Stomach (tissue), 9 donors: ENCODE results near the gene PSMD1. TPM values are rescaled to one million over a fixed set of nuclear protein-coding genes. Genes with fewer than 3 reads are reported as not detected.

Experiments
- DNase-seq, 2 donors: peaks; one replicate each; pipeline versions ENCODE4 v3.0.0 to v3.0.0-alpha.2; 2013 to 2019
- H3K27ac ChIP-seq, 5 donors: fragments of 200-600 bp in 4 of 5; sonication (generic) in 4 of 5; one replicate each; pipeline ENCODE4 v1.5.1; 2013 to 2019; ENCODE audit warnings: mild to moderate bottlenecking in 1 of 5, moderate library complexity in 1 of 5
- H3K27me3 ChIP-seq, 3 donors: fragments of 200-600 bp; sonication (generic); one replicate each; pipeline ENCODE4 v1.5.1; 2017 to 2019; ENCODE audit warnings: mixed run types in 1 of 3
- H3K36me3 ChIP-seq, 4 donors: fragments of 200-600 bp; sonication (generic); 1 replicate in 3 of 4; 2 replicates in 1 of 4; pipeline ENCODE4 v1.5.1; 2016 to 2019
- H3K4me1 ChIP-seq, 4 donors: fragments of 200-600 bp; sonication (generic); one replicate each; pipeline ENCODE4 v1.5.1; 2016 to 2019
- H3K4me3 ChIP-seq, 4 donors: fragments of 200-600 bp; sonication (generic) in 3 of 4; one replicate each; pipeline ENCODE4 v1.5.1; 2016 to 2019; ENCODE audit warnings: mild to moderate bottlenecking in 1 of 4
- H3K9me3 ChIP-seq, 4 donors: fragments of 200-600 bp; sonication (generic); one replicate each; pipeline ENCODE4 v1.5.1; 2016 to 2019
- EP300 ChIP-seq: sonication (generic); formaldehyde crosslinking; IDR thresholded peaks from one replicate; pipeline ENCODE4 v1.6.1; 2017; ENCODE audit warnings: antibody characterized with exemption
- POLR2A ChIP-seq, 4 donors: fragments of 450-650 bp; IDR thresholded peaks; one replicate each; pipeline ENCODE4 v1.6.1; 2016; ENCODE audit warnings: antibody characterized with exemption in 4 of 4, control low read depth in 2 of 4, mild to moderate bottlenecking in 1 of 4, moderate library complexity in 1 of 4
- POLR2AphosphoS5 ChIP-seq, 3 donors: sonication (generic); formaldehyde crosslinking; IDR thresholded peaks; one replicate each; pipeline ENCODE4 v1.6.1; 2016; ENCODE audit warnings: antibody characterized with exemption in 3 of 3
- WGBS, 5 donors: extraction: QIAGEN DNeasy Blood & Tissue Kit in 3 of 5; methylation state at CpG; one replicate each; pipeline versions ENCODE4 v1.1.5 to v1.1.7; 2013 to 2018; 5-methylcytosine and 5-hydroxymethylcytosine counted together
- intact Hi-C: fragments of 100-400 bp; cut with DNase I; formaldehyde crosslinking; loops from one replicate; pipeline ENCODE4 v1.15.1; 2023; ENCODE audit warnings: low total_unique reads
- polyA plus RNA-seq, 3 donors: library from polyadenylated mRNA; stranded (reverse); fragments of 200-250 nt; gene quantifications; one replicate each; pipeline ENCODE4 v1.2.3, GENCODE V29; 2013
- total RNA-seq, 5 donors: library from RNA; depleted of rRNA; stranded (reverse); fragments of >200 nt; gene quantifications; one replicate each; pipeline versions ENCODE4 v1.1.0 to v1.2.3, GENCODE V29; 2014 to 2016
- TF ChIP-seq, protein P1 (sequence below), 7 experiments: fragments of 450-650 bp in 4 of 7; fragments of 200-600 bp in 3 of 7; sonication (generic) in 3 of 7; IDR thresholded peaks; one replicate each; pipeline ENCODE4 v1.5.1; 2016 to 2019; ENCODE audit warnings: antibody characterized with exemption in 7 of 7, control low read depth in 2 of 7, mild to moderate bottlenecking in 1 of 7
- donor health status: healthy with polysubstance abuse.
- donor health status: Bipolar disorder and iron deficiency.
- donor health status: healthy.

Gene PSMD1
- total and polyA plus RNA-seq, 8 donors, result 31.9 to 96.4 (median 45.6) TPM

DNA sequence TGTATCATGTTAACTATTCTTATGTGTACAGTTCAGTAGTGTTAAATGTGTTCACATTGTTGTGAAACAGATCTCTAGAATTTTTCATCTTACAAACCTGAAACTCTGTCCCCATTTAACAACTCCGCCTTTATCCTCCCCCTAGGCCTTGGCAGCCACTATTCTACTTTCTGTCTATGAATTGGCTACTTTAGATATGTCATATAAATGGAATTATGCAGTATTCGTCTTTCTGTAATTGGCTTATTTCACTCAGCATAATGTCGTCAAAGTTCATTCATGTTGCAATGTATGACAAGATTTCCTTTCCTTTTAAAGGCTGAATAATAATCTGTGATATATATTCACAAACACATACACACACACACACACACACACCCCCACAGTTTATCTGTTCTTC, 154.1 kb downstream of the PSMD1 start:
- H3K27me3 ChIP-seq, result no peaks in the 10 kb centered on the region
- no peaks in the 10 kb centered on the region for H3K9me3 ChIP-seq
- H3K4me1 ChIP-seq, result peaks cover 0 to under 1% (median 0%) of the 10 kb centered on the region in 4 donors
- intact Hi-C loops, result no loop called here
- peak overlapping the region in 1 of 5 donors; percentile 63 for H3K27ac ChIP-seq
- H3K4me3 ChIP-seq, result no peak overlapping the region
- no peak for TF ChIP-seq POLR2A (IDR thresholded peaks at IDR 0.05)
- TF ChIP-seq, protein P1, sequence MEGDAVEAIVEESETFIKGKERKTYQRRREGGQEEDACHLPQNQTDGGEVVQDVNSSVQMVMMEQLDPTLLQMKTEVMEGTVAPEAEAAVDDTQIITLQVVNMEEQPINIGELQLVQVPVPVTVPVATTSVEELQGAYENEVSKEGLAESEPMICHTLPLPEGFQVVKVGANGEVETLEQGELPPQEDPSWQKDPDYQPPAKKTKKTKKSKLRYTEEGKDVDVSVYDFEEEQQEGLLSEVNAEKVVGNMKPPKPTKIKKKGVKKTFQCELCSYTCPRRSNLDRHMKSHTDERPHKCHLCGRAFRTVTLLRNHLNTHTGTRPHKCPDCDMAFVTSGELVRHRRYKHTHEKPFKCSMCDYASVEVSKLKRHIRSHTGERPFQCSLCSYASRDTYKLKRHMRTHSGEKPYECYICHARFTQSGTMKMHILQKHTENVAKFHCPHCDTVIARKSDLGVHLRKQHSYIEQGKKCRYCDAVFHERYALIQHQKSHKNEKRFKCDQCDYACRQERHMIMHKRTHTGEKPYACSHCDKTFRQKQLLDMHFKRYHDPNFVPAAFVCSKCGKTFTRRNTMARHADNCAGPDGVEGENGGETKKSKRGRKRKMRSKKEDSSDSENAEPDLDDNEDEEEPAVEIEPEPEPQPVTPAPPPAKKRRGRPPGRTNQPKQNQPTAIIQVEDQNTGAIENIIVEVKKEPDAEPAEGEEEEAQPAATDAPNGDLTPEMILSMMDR (IDR thresholded peaks at IDR 0.05), result no peak
- TF ChIP-seq EP300, result no peak
- TF ChIP-seq POLR2AphosphoS5 (IDR thresholded peaks at IDR 0.05), result no peak
- peaks cover 0 to 63% (median 42%) of the 10 kb centered on the region in 4 donors for H3K36me3 ChIP-seq
- no peak for DNase-seq
- WGBS, 5 donors, result 78 to 95% (median 89%) methylated on average over 3 of the region's 3 CpGs

DNA sequence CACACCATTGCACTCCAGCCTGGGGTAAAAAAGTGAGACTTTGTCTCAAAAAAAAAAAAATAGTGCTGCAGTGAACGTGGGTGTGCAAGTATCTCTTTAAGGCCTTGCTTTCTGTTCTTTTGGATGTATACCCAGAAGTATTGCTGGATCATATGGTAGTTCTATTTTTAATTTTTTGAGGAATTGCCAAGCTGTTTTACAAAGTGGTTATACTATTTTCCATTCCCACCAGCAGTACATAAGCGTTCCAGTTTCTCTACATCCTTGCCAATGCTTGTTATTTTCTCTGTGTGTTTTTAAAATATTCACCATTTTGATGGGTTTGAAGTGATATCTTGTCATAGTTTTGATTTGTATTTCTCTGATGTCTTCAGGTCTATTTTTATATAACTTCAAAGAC, 154.8 kb downstream of the PSMD1 start:
- Histone ChIP-seq H3K4me1 (no peaks in the 10 kb centered on the region), H3K27me3 (no peaks in the 10 kb centered on the region), H3K4me3 (no peak overlapping the region), H3K36me3 (peaks cover 0 to 67% (median 46%) of the 10 kb centered on the region in 4 donors), H3K9me3 (no peaks in the 10 kb centered on the region), H3K27ac (peak overlapping the region in 1 of 5 donors; percentile 63)
- intact Hi-C loops, result no loop called here
- DNase-seq, result peak in 1 of 2 donors; percentile 63
- 54 to 81% (median 73%) methylated on average over 2 of the region's 2 CpGs for WGBS, 5 donors
- TF ChIP-seq POLR2AphosphoS5 (IDR thresholded peaks at IDR 0.05) (no peak), EP300 (no peak), POLR2A (IDR thresholded peaks at IDR 0.05) (no peak)
- TF ChIP-seq, protein P1 (IDR thresholded peaks at IDR 0.05), result no peak

DNA sequence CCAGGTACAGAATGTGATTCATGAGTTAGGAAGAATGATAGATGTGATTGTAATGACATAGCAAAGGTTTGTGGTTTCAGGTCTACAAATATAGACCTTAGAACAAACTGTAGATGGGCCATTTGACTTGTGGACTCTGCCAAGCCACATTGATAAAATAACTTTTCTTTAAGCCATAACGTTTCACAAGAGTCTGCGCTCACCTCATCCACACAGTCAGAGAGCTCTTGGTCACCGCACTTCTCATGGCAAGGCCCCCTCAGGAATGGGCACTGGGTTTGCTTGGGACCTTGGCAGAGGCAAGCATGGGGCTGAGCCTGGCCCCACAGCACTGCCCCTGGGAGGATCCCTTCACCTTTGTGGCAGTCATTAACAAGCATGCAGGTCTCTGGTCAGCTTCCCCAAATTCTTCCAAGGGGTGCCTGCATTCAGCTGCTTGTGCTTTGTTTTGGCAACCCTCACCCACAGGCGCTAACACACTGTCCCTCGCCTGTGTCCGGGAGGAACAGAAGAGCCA, 155.7 kb downstream of the PSMD1 start:
- Histone ChIP-seq H3K4me1 (no peaks in the 10 kb centered on the region), H3K27ac (peak overlapping the region in 2 of 5 donors; percentile 44 to 63), H3K9me3 (no peaks in the 10 kb centered on the region), H3K27me3 (no peaks in the 10 kb centered on the region), H3K4me3 (no peak overlapping the region), H3K36me3 (peaks cover 0 to 67% (median 51%) of the 10 kb centered on the region in 4 donors)
- 77 to 89% (median 84%) methylated on average over 6 of the region's 6 CpGs for WGBS, 5 donors
- peak in 1 of 2 donors; percentile 23 for DNase-seq
- intact Hi-C loops, result no loop called here
- TF ChIP-seq EP300, result no peak
- no peak for TF ChIP-seq POLR2AphosphoS5 (IDR thresholded peaks at IDR 0.05)
- TF ChIP-seq POLR2A (IDR thresholded peaks at IDR 0.05), result no peak
- TF ChIP-seq, protein P1 (IDR thresholded peaks at IDR 0.05), result no peak

DNA sequence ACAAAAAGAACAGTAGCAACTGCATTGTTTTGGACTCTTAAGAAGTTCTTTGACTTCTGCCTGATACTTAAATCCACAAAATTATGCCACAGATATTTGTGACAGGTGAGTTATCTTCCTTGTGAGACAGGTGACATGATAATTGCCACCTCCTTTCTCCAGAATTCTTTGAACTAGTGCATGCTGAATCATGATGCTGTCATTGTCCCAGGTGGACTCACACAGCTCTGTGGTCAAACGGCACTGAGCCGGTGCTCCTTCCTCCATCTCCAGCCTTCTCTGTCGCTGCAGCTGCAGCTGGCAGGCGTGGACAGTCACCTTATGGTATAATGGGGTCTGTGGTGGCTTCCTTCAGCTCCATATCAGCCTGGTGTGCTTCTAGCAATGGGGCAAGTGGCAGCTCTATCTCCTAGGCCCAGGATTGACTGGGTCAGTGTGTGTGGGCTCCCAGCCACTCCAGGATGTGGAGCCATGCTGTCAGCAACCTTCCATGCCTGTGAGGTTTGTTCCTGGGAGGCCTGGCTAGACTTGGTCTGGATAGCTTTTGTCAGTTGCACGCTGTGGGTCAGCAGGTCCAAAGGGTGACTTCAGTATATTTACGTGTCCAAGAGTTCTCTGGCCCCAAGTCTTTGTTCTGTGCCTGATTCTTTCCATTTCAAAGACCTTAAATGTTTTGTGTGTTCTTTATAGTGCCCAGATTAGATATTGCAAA, 157.4 kb downstream of the PSMD1 start:
- Histone ChIP-seq H3K36me3 (peaks cover 0 to 68% (median 52%) of the 10 kb centered on the region in 4 donors), H3K27me3 (no peaks in the 10 kb centered on the region), H3K27ac (peak overlapping the region in 1 of 5 donors; percentile 31), H3K4me1 (no peaks in the 10 kb centered on the region), H3K9me3 (no peaks in the 10 kb centered on the region), H3K4me3 (no peak overlapping the region)
- intact Hi-C loops, result no loop called here
- DNase-seq, result no peak
- 55 to 78% (median 76%) methylated on average over 6 of the region's 6 CpGs for WGBS, 5 donors
- TF ChIP-seq POLR2AphosphoS5 (IDR thresholded peaks at IDR 0.05) (no peak), POLR2A (IDR thresholded peaks at IDR 0.05) (no peak), EP300 (no peak)
- TF ChIP-seq, protein P1 (IDR thresholded peaks at IDR 0.05), result no peak
